DMS 273 (cell line): ENCODE results near the gene CFAP206.
"Not testable (repeated sequence)": the region's sequence is repeated elsewhere in the genome, so short reads cannot be mapped to it uniquely, and the experiment has no call there.

ENCODE experiments used
- DNase-seq: peaks from one replicate; lab custom pipeline; 2025; ENCODE audit not compliant: unreplicated experiment; lab: John Stamatoyannopoulos, UW

The CFAP206 gene

GRCh38 chr6:87421576-87421975 lies 13.8 kb downstream of the CFAP206 start:
- DNase-seq = no peak

GRCh38 chr6:87426789-87427188 lies 19.0 kb downstream of the CFAP206 start:
- no peak for DNase-seq

GRCh38 chr6:87430499-87430898 lies 22.7 kb downstream of the CFAP206 start:
- DNase-seq = no peak

- DNase-seq = no peak
Measured at GRCh38 chr6:87431263-87431662, 23.5 kb downstream of the CFAP206 start.

GRCh38 chr6:87436435-87436834 lies 28.7 kb downstream of the CFAP206 start:
- DNase-seq = peak; percentile 41

- no peak for DNase-seq
Measured at GRCh38 chr6:87441711-87442110, 33.9 kb downstream of the CFAP206 start.

- no peak for DNase-seq
Measured at GRCh38 chr6:87444362-87444761, 36.6 kb downstream of the CFAP206 start.

- DNase-seq = no peak
Measured at GRCh38 chr6:87465051-87465450, 57.3 kb downstream of the CFAP206 start.

GRCh38 chr6:87472525-87473418 lies 65.0 kb downstream of the CFAP206 start, which contains the start of gene SLC35A1:
Gene SLC35A1, plus strand, starts transcription at chr6:87472974. Its CDS starts 30 bp downstream, at chr6:87473004.
- peak; percentile 94 for DNase-seq

GRCh38 chr6:87473419-87473903 lies 65.7 kb downstream of the CFAP206 start:
- DNase-seq = peak; percentile 78

- DNase-seq = no peak
Measured at GRCh38 chr6:87481931-87482330, 74.2 kb downstream of the CFAP206 start.

GRCh38 chr6:87482366-87482765 lies 74.6 kb downstream of the CFAP206 start:
- no peak for DNase-seq

- peak; percentile 10 for DNase-seq
Measured at GRCh38 chr6:87483929-87484328, 76.2 kb downstream of the CFAP206 start.

- DNase-seq = no peak
Measured at GRCh38 chr6:87484491-87484890, 76.7 kb downstream of the CFAP206 start.

- DNase-seq = no peak
Measured at GRCh38 chr6:87487555-87487954, 79.8 kb downstream of the CFAP206 start.

- DNase-seq = not testable (repeated sequence)
Measured at GRCh38 chr6:87489326-87489725, 81.6 kb downstream of the CFAP206 start.

GRCh38 chr6:87494761-87495422 lies 87.1 kb downstream of the CFAP206 start:
- no peak for DNase-seq

GRCh38 chr6:87498048-87498447 lies 90.3 kb downstream of the CFAP206 start:
- DNase-seq = no peak

- DNase-seq = no peak
Measured at GRCh38 chr6:87501809-87502572, 94.2 kb downstream of the CFAP206 start.

GRCh38 chr6:87504441-87504840 lies 96.7 kb downstream of the CFAP206 start:
- no peak for DNase-seq
